Measurements from ENCODE around the gene PIEZO2.

DNA sequence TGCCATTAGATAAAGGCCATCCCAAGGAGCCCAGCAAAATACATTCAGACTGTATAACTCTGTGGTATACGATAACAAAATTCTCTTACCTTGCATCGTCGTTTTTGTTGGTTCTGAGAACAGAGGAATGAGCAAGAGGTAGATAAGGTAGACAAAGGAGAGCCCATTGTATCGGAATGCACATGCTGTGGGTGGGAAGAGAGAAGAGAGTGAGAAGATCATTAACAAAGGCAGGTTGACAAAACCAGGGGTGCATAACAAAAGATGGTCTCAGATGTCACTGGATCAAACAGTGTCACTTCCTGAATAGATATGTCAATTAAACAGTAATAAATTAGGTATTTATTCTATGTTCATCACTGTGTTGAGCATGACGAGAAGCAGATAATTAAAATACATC, 83.3 kb downstream of the PIEZO2 start:
- TF ChIP-seq CTCF (tag by site-specific recombination; IDR thresholded peaks at IDR 0.05) (no peak), KLF10 (tag by site-specific recombination; IDR thresholded peaks at IDR 0.05) (no peak), PBX3 (CRISPR knock-in tag; IDR thresholded peaks at IDR 0.05) (no peak), KLF7 (tag by site-specific recombination; IDR thresholded peaks at IDR 0.05; ENCODE audit: borderline replicate concordance) (no peak), ZBTB7A (tag by site-specific recombination; IDR thresholded peaks at IDR 0.05; ENCODE audit: low read depth) (no peak), ZNF639 (tag by site-specific recombination; IDR thresholded peaks at IDR 0.05) (no peak), YY1 (tag by site-specific recombination; IDR thresholded peaks at IDR 0.05) (no peak)
- TF ChIP-seq, protein P1, sequence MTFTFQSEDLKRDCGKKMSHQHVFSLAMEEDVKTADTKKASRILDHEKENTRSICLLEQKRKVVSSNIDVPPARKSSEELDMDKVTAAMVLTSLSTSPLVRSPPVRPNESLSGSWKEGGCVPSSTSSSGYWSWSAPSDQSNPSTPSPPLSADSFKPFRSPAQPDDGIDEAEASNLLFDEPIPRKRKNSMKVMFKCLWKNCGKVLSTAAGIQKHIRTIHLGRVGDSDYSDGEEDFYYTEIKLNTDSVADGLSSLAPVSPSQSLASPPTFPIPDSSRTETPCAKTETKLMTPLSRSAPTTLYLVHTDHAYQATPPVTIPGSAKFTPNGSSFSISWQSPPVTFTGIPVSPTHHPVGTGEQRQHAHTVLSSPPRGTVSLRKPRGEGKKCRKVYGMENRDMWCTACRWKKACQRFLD (tag by site-specific recombination; IDR thresholded peaks at IDR 0.05): no peak
